Brain microvascular endothelial cell (primary cell): Measurements from ENCODE around the gene CDH13.

Experiments used
- DNase-seq: peaks from one replicate; pipeline ENCODE4 v3.0.0-alpha.2; 2020
- H3K27ac ChIP-seq: fragments of 250-450 bp; sonication (Bioruptor Pico); 2 replicates; pipeline ENCODE4 v1.5.1; 2020; ENCODE audit warnings: mild to moderate bottlenecking, moderate library complexity
- H3K27me3 ChIP-seq: fragments of 250-450 bp; sonication (Bioruptor Pico); replicated peaks from 2 replicates; pipeline ENCODE4 v1.5.1; 2020; ENCODE audit warnings: mild to moderate bottlenecking
- H3K36me3 ChIP-seq: fragments of 250-450 bp; sonication (Bioruptor Pico); replicated peaks from 2 replicates; pipeline ENCODE4 v1.5.1; 2020; ENCODE audit warnings: mild to moderate bottlenecking
- H3K4me3 ChIP-seq: 2 replicates; pipeline ENCODE4 v1.5.1; 2011; ENCODE audit warnings: low read depth, mild to moderate bottlenecking, control low read depth, low read length, moderate library complexity
- CTCF ChIP-seq: IDR thresholded peaks from 2 replicates; pipeline ENCODE4 v1.5.1; 2011; ENCODE audit warnings: low read depth, mild to moderate bottlenecking, moderate library complexity, low read length, control low read depth, inconsistent platforms; ENCODE audit errors: missing control alignments
- in situ Hi-C: cut with HindIII; loops from 2 replicates; pipeline ENCODE4 v1.10.0; 2017; ENCODE audit warnings: low sequenced_read_pairs, low pct_ligation_motif_present

Gene CDH13

GRCh38 chr16:82949016-82949415, 322.2 kb downstream of the CDH13 start:
- Histone ChIP-seq H3K36me3 (no peaks in the 10 kb centered on the region), H3K27ac (no peak overlapping the region), H3K27me3 (no peaks in the 10 kb centered on the region), H3K4me3 (no peak overlapping the region)
- no peak for DNase-seq
- in situ Hi-C loops = no loop called here
- no peak for TF ChIP-seq CTCF

GRCh38 chr16:82953517-82953916, 326.7 kb downstream of the CDH13 start:
- H3K4me3 ChIP-seq = no peak overlapping the region
- no peak overlapping the region for H3K27ac ChIP-seq
- in situ Hi-C loops = no loop called here
- H3K36me3 ChIP-seq = no peaks in the 10 kb centered on the region
- TF ChIP-seq CTCF = no peak
- no peaks in the 10 kb centered on the region for H3K27me3 ChIP-seq
- DNase-seq = no peak

- TF ChIP-seq CTCF = no peak
- DNase-seq = peak; percentile 36
- Histone ChIP-seq H3K27me3 (no peaks in the 10 kb centered on the region), H3K36me3 (no peaks in the 10 kb centered on the region), H3K4me3 (no peak overlapping the region), H3K27ac (peak overlapping the region; percentile 23)
- in situ Hi-C loops = no loop called here
Measured at GRCh38 chr16:82954224-82954929, 327.6 kb downstream of the CDH13 start.

GRCh38 chr16:82955741-82956348, 329.1 kb downstream of the CDH13 start:
- in situ Hi-C loops = no loop called here
- no peaks in the 10 kb centered on the region for H3K36me3 ChIP-seq
- no peak overlapping the region for H3K4me3 ChIP-seq
- TF ChIP-seq CTCF = no peak
- no peak overlapping the region for H3K27ac ChIP-seq
- no peak for DNase-seq
- no peaks in the 10 kb centered on the region for H3K27me3 ChIP-seq

GRCh38 chr16:82957212-82957611, 330.4 kb downstream of the CDH13 start:
- in situ Hi-C loops = no loop called here
- Histone ChIP-seq H3K27ac (no peak overlapping the region), H3K27me3 (no peaks in the 10 kb centered on the region), H3K36me3 (no peaks in the 10 kb centered on the region), H3K4me3 (no peak overlapping the region)
- TF ChIP-seq CTCF = no peak
- no peak for DNase-seq
